CD4-positive, alpha-beta T cell treated with Interleukin-12 subunit alpha and Interleukin-12 subunit beta, for 1 hour (primary cell): ENCODE results near the gene PPME1.
"Not testable (repeated sequence)": the region's sequence is repeated elsewhere in the genome, so short reads cannot be mapped to it uniquely, and the experiment has no call there.

Experiments
- DNase-seq: peaks from one replicate; pipeline ENCODE4 v3.0.0-alpha.2; 2020

Gene PPME1

GRCh38 chr11:74170694-74171629 lies at the start of gene PPME1, which contains the start of gene C2CD3:
Gene PPME1, plus strand, starts transcription at chr11:74171289. Its CDS starts 133 bp downstream, at chr11:74171422.
Gene C2CD3, minus strand, starts transcription at chr11:74171002. Its CDS starts 210 bp downstream, at chr11:74170792.
- DNase-seq = peak; percentile 99

GRCh38 chr11:74121804-74122203 lies 49.3 kb upstream of the PPME1 start:
- no peak for DNase-seq

GRCh38 chr11:74123008-74123448 lies 48.1 kb upstream of the PPME1 start:
- DNase-seq = no peak

- DNase-seq = not testable (repeated sequence)
Observed at GRCh38 chr11:74129121-74129520, 42.0 kb upstream of the PPME1 start.

GRCh38 chr11:74132833-74133232 lies 38.3 kb upstream of the PPME1 start:
- DNase-seq = no peak

GRCh38 chr11:74133436-74133835 lies 37.7 kb upstream of the PPME1 start:
- DNase-seq = no peak

GRCh38 chr11:74134661-74135060 lies 36.4 kb upstream of the PPME1 start:
- DNase-seq = no peak

- no peak for DNase-seq
Observed at GRCh38 chr11:74135127-74135840, 35.8 kb upstream of the PPME1 start.

- no peak for DNase-seq
Observed at GRCh38 chr11:74138021-74138420, 33.1 kb upstream of the PPME1 start.

- DNase-seq = no peak
Observed at GRCh38 chr11:74138572-74138971, 32.5 kb upstream of the PPME1 start.

- no peak for DNase-seq
Observed at GRCh38 chr11:74139151-74139918, 31.8 kb upstream of the PPME1 start.

- not testable (repeated sequence) for DNase-seq
Observed at GRCh38 chr11:74139919-74140431, 31.1 kb upstream of the PPME1 start.

GRCh38 chr11:74141241-74141695 lies 29.8 kb upstream of the PPME1 start:
- DNase-seq = no peak

GRCh38 chr11:74141908-74142307 lies 29.2 kb upstream of the PPME1 start:
- no peak for DNase-seq

GRCh38 chr11:74142624-74143023 lies 28.5 kb upstream of the PPME1 start:
- no peak for DNase-seq

GRCh38 chr11:74144592-74144991 lies 26.5 kb upstream of the PPME1 start:
- no peak for DNase-seq

GRCh38 chr11:74147199-74147929 lies 23.7 kb upstream of the PPME1 start:
- DNase-seq = no peak

GRCh38 chr11:74153224-74153623 lies 17.9 kb upstream of the PPME1 start:
- DNase-seq = no peak

- DNase-seq = no peak
Observed at GRCh38 chr11:74154620-74155281, 16.3 kb upstream of the PPME1 start.

GRCh38 chr11:74157169-74157568 lies 13.9 kb upstream of the PPME1 start:
- no peak for DNase-seq

- DNase-seq = no peak
Observed at GRCh38 chr11:74159642-74160041, 11.4 kb upstream of the PPME1 start.
